ENCODE data around the gene VMP1.

Gene VMP1

GRCh38 chr17:59693582-59693981 lies 13.9 kb upstream of the VMP1 start:
- no peak overlapping the region for H3K4me3 ChIP-seq (replicated peaks; ENCODE audit: low read depth, low read length)
- TF ChIP-seq CTCF (IDR thresholded peaks at IDR 0.05; ENCODE audit: low read length, missing control alignments), result no peak

GRCh38 chr17:59694344-59694743 lies 13.1 kb upstream of the VMP1 start:
- DNase-seq (ENCODE audit: low read depth), result no peak
- no peak overlapping the region for H3K4me3 ChIP-seq (replicated peaks; ENCODE audit: low read depth, low read length)
- TF ChIP-seq CTCF (IDR thresholded peaks at IDR 0.05; ENCODE audit: low read length, missing control alignments), result no peak

More at GRCh38 chr17:59693582-59693981, 13.9 kb upstream of the VMP1 start:
- no peak for DNase-seq (ENCODE audit: low read depth)

- TF ChIP-seq CTCF (IDR thresholded peaks at IDR 0.05; ENCODE audit: low read length, missing control alignments), result no peak
- DNase-seq (ENCODE audit: low read depth), result peak; percentile 16
- no peak overlapping the region for H3K4me3 ChIP-seq (replicated peaks; ENCODE audit: low read depth, low read length)
These were observed 11.3 kb upstream of the VMP1 start for GRCh38 chr17:59695945-59696681.

- no peak for DNase-seq (ENCODE audit: low read depth)
- no peak overlapping the region for H3K4me3 ChIP-seq (replicated peaks; ENCODE audit: low read depth, low read length)
- no peak for TF ChIP-seq CTCF (IDR thresholded peaks at IDR 0.05; ENCODE audit: low read length, missing control alignments)
These were observed 10.7 kb upstream of the VMP1 start for GRCh38 chr17:59696682-59697277.

- no peak overlapping the region for H3K4me3 ChIP-seq (replicated peaks; ENCODE audit: low read depth, low read length)
- no peak for DNase-seq (ENCODE audit: low read depth)
- no peak for TF ChIP-seq CTCF (IDR thresholded peaks at IDR 0.05; ENCODE audit: low read length, missing control alignments)
These were observed 9.3 kb upstream of the VMP1 start for GRCh38 chr17:59698143-59698542.

GRCh38 chr17:59699218-59699617 lies 8.2 kb upstream of the VMP1 start:
- no peak for TF ChIP-seq CTCF (IDR thresholded peaks at IDR 0.05; ENCODE audit: low read length, missing control alignments)

GRCh38 chr17:59699786-59700185 lies 7.7 kb upstream of the VMP1 start:
- H3K4me3 ChIP-seq (replicated peaks; ENCODE audit: low read depth, low read length), result no peak overlapping the region
- TF ChIP-seq CTCF (IDR thresholded peaks at IDR 0.05; ENCODE audit: low read length, missing control alignments), result no peak
- DNase-seq (ENCODE audit: low read depth), result no peak

More at GRCh38 chr17:59699218-59699617, 8.2 kb upstream of the VMP1 start:
- DNase-seq (ENCODE audit: low read depth), result no peak
- no peak overlapping the region for H3K4me3 ChIP-seq (replicated peaks; ENCODE audit: low read depth, low read length)
